Gastroesophageal sphincter (tissue), 3 donors: Measurements from ENCODE around the gene HIVEP3.

Experiments used
- CTCF ChIP-seq, 4 experiments: fragments of 200-600 bp in 2 of 4; fragments of 450-650 bp in 2 of 4; sonication (generic) in 1 of 4; IDR thresholded peaks; one replicate each; pipeline ENCODE4 v1.5.1; 2017 to 2019; ENCODE audit warnings: antibody characterized with exemption in 4 of 4, mild to moderate bottlenecking in 2 of 4, moderate library complexity in 2 of 4
- POLR2A ChIP-seq, 2 donors: fragments of 450-650 bp; IDR thresholded peaks; one replicate each; pipeline ENCODE4 v1.6.1; 2017; ENCODE audit warnings: antibody characterized with exemption in 2 of 2, mild to moderate bottlenecking in 2 of 2, moderate library complexity in 1 of 2

GRCh38 chr1:41724926-41725325, 193.8 kb downstream of the HIVEP3 start:
- TF ChIP-seq POLR2A (IDR thresholded peaks at IDR 0.05) = no peak
- TF ChIP-seq CTCF (IDR thresholded peaks at IDR 0.05) = no peak
